ENCODE results near the gene RBM44.
A peak's percentile ranks its signal among the peaks of the same experiment; 100 is the strongest.

RBM44 gene

DNA sequence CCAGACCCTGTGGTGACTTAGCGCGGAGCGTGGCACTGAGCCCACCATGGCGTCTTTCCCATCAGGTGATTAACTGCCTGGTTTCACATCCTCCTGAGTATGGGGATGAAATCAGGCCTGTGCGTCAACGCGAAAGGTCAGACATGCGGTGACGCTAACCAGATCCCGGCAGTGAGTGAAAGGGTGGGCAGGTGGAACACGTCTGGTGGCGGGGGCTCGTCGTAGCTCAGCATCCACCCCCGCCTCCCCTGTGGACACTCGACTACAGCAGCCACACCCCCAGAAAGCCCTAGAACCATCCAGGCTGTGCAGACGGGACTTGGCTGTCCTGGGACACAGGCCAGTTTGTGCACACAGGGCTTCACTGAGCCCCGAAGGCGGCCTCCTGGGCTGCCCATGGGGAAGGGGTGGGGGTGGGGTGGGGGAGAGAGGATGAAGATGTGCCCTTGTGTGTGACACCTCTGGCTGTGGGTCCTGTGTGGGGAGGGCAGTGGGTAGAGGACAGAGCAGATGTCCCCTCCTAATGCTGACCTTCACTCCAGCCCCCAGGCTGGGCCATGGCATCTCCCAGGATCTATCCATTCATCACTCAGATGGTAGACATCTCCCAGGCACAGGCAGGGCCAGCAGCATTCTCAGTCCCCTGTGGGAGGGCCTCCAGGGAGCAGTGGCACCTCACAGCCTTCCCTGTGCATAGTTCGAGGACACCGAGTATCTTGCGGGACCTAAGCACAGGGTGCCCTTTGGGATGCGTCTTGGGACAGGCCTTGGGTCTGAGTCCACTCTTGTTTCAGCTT is 88.3 kb downstream of the RBM44 start:
- DNase-seq (ENCODE audit: low spot score): peak; percentile 46

DNA sequence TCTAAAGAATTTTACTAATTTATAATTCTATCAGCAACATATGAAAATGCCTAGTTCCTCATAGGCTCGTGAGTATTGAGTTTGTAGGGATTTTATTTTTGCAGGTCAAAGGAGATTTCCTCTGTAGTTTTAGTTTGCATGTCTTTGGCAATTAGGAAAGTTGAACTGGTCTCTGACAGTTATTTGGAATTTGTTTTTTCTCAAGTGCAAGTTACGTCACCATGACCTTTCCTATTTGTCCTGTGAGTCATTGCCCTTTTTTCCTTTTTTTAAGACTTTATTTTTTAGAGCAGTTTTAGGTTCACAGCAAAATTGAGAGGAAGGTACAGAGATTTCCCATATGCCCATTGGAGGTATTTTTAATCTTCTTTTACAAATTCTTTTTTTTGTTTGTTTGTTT is 89.8 kb downstream of the RBM44 start:
- DNase-seq (ENCODE audit: low spot score): no peak

DNA sequence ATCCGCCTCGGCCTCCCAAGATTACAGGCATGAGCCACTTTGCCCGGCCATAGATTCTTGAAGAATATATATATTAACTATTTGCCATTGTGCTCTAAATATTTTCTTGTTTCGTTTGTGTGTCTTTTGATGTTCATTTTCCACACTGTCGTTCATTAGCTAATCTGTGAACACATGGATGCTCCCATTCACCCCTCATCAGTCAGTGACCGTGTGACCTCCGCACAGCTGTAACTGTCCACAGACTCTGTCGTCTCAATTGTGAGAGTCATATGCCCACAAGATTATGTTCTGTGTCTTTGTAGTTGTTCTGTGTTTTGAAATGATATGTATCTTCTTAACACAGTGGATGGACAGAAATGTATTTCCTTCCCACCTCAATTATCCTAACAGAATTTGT is 90.4 kb downstream of the RBM44 start:
- peak; percentile 15 for DNase-seq (ENCODE audit: low spot score)

DNA sequence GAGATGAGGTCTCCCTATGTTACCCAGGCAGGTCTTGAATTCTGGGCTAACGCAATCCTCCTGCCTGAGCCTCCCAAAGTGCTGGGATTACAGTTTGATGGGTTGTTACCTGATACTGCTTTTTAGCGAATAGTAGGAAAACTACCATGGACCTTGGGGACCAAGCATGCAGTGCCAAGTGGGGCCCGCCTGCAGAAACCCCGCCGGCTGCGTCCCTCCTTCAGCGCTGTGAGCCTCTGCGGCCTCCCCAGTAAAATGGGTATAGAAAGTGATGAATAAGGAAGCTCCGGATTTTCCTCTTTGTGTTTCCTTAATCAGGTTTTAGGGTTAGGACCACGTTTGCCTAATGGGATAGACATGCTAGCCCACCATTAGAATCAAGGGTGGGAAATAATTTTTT is 91.2 kb downstream of the RBM44 start:
- DNase-seq (ENCODE audit: low spot score): peak; percentile 16
